ENCODE measurements around the gene ANKRD13D.

- TF ChIP-seq CTCF (IDR thresholded peaks at IDR 0.05 in 8 of 11, conservative IDR thresholded peaks at IDR 0.05 in 3 of 11) (no peak), POLR2A (IDR thresholded peaks at IDR 0.05) (no peak), POLR2AphosphoS5 (IDR thresholded peaks at IDR 0.05) (no peak)
Measured at GRCh38 chr11:67247946-67248550, 41.1 kb upstream of the ANKRD13D start.
